K562 (cell line): ENCODE data around the gene TMTC2.

Experiments
- FIP1L1 ChIP-seq: fragments of 200-400 bp; formaldehyde crosslinking; IDR thresholded peaks from 2 replicates; pipeline ENCODE4 v1.6.1; 2018; ENCODE audit warnings: mild to moderate bottlenecking, low read depth, low read length; ENCODE audit not compliant: poor library complexity, severe bottlenecking
- GTF3C2 ChIP-seq: IDR thresholded peaks from 3 replicates; pipeline ENCODE4 v1.6.1; 2011; ENCODE audit warnings: borderline replicate concordance, mild to moderate bottlenecking, moderate library complexity; ENCODE audit not compliant: insufficient read length; ENCODE audit errors: extremely low read depth
- JUNB ChIP-seq: fragments of 450-650 bp; formaldehyde crosslinking; conservative IDR thresholded peaks from 2 replicates; pipeline ENCODE4 v1.4.0; 2020; ENCODE audit warnings: mild to moderate bottlenecking
- NR1H2 ChIP-seq: sonication (generic); formaldehyde crosslinking; IDR thresholded peaks from 2 replicates; pipeline ENCODE4 v1.4.0; 2020; ENCODE audit warnings: mild to moderate bottlenecking, missing genetic modification reagents
- REST ChIP-seq, 2 experiments: fragments of 450-650 bp; formaldehyde crosslinking in 1 of 2; IDR thresholded peaks; 2 replicates each; pipeline versions ENCODE4 v1.4.0 to v1.6.1; 2014 to 2020; ENCODE audit warnings: mild to moderate bottlenecking in 2 of 2, borderline replicate concordance in 1 of 2, low read depth in 1 of 2
- RFX7 ChIP-seq: fragments of 250-450 bp; sonication (Bioruptor Pico); IDR thresholded peaks from 2 replicates; pipeline ENCODE4 v1.5.1; 2021; ENCODE audit warnings: mild to moderate bottlenecking
- SRSF9 ChIP-seq: fragments of 200-400 bp; formaldehyde crosslinking; IDR thresholded peaks from 2 replicates; pipeline ENCODE4 v1.6.1; 2017; ENCODE audit warnings: low read depth, low read length, borderline replicate concordance
- ZBTB8A ChIP-seq: fragments of 450-650 bp; IDR thresholded peaks from 2 replicates; pipeline ENCODE4 v1.6.1; 2018; ENCODE audit warnings: mild to moderate bottlenecking, moderate library complexity; ENCODE audit not compliant: partially characterized antibody

GRCh38 chr12:82783435-82783834, 96.7 kb downstream of the TMTC2 start:
- no peak for TF ChIP-seq RFX7 (CRISPR knock-in tag)
- TF ChIP-seq FIP1L1 = no peak
- no peak for TF ChIP-seq NR1H2 (CRISPR knock-in tag)
- no peak for TF ChIP-seq REST (IDR thresholded peaks at IDR 0.05; ENCODE audit: borderline replicate concordance)
- TF ChIP-seq REST (CRISPR knock-in tag; IDR thresholded peaks at IDR 0.05; ENCODE audit: low read depth) = no peak
- TF ChIP-seq SRSF9 = no peak
- TF ChIP-seq ZBTB8A = no peak
- no peak for TF ChIP-seq GTF3C2
- TF ChIP-seq JUNB = no peak
